ENCODE data around the gene NISCH.

The NISCH gene

DNA sequence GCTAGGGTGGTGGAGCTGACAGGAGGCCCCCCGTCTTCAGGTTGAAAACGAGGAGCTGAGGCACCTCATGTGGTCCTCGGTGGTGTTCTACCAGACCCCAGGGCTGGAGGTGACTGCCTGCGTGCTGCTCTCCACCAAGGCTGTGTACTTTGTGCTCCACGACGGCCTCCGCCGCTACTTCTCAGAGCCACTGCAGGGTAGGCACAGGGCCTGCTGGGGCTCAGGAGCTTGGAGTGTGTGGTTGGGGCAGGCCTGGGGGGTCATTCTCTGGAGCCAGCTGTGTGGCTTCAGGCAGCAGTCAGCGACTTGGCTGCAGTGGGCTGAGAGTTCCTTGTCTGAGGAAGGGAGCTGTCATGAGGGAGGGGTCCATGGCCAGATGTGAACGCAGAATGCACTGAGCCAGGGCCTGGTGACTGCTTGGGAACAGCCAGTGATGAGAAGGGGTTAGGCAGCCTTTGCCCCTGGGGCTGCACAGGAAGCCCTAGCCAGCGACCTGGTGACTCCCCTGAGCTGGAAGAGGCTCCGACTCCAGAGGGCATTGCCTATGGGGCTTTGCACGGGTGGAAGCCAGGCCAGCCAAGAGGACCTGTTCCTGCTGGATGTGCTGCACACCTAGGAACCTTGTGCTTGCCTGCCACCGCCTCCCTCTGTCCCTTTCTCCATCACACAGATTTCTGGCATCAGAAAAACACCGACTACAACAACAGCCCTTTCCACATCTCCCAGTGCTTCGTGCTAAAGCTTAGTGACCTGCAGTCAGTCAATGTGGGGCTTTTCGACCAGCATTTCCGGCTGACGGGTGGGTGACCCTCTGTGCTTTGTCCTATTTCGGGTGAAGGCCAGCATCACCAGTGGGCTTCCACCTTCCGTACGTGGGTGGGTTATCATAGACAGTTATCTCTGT, 34.9 kb downstream of the NISCH start:
- DNase-seq (ENCODE audit: low read depth in 2 of 2): no peak

DNA sequence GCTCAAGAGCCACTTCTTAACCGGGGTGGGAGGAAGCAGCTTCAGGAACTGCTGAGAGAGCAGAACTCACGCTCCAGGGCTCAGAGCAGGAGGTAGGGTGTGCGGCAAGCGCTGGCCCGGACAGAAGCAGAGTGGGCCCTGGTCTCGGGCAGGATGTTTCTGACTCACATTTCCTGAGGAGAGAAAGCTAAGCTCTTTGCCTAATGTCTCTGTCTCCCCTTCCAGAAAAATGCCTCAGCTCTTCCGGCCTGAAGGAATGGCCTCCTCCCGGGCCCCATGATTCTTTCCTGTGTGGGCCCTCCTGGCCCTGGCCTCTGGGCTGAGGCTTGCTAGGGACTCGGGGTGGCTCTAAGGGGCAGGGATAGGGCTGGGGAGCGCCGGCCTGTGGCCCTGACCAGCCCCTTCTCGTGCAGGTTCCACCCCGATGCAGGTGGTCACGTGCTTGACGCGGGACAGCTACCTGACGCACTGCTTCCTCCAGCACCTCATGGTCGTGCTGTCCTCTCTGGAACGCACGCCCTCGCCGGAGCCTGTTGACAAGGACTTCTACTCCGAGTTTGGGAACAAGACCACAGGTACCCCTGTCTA, 35.6 kb downstream of the NISCH start:
- no peak for DNase-seq (ENCODE audit: low read depth in 2 of 2)

DNA sequence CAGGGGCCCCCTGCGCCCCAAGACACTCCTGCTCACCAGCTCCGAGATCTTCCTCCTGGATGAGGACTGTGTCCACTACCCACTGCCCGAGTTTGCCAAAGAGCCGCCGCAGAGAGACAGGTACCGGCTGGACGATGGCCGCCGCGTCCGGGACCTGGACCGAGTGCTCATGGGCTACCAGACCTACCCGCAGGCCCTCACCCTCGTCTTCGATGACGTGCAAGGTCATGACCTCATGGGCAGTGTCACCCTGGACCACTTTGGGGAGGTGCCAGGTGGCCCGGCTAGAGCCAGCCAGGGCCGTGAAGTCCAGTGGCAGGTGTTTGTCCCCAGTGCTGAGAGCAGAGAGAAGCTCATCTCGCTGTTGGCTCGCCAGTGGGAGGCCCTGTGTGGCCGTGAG, 36.7 kb downstream of the NISCH start:
- DNase-seq (ENCODE audit: low read depth in 2 of 2): no peak

DNA sequence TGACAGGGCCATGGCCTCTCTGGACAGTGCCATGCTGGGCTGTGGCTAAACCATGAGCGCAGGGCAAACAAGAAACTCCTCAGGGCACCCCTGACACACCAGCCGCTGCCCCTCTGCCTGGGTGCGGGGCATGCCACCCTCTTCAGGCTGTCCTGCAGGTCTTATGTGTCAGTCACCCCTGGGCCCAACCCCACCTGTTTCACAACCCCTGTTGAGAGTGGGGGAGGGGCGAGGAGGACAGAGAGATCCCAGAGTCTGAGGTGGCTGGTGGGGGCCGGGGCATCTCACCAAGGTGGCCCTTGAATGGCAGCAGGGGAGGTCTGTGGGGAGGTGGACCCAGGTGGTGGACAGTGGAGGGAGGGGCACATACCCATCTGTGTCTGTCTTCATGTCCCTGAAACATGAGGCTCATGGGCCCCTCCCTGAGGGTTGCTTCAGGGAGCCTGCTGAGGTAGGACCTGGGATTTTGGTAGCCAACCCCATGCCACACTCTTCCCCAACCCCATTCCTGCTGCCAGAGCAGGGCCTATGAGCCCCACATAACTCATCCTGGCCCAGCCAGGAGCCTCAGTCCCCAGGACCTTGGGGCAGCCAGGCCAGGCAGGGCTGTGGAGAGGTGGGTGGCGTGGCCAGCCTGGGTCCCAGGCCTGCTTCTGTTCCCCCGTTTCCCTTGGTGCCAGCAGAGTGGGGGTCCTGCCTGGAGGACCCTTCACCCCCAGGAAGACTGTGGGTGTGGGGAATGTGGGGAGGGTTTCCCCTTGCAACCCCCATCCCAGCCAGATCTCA, 38.0 kb downstream of the NISCH start:
- no peak for DNase-seq (ENCODE audit: low read depth in 2 of 2)

DNA sequence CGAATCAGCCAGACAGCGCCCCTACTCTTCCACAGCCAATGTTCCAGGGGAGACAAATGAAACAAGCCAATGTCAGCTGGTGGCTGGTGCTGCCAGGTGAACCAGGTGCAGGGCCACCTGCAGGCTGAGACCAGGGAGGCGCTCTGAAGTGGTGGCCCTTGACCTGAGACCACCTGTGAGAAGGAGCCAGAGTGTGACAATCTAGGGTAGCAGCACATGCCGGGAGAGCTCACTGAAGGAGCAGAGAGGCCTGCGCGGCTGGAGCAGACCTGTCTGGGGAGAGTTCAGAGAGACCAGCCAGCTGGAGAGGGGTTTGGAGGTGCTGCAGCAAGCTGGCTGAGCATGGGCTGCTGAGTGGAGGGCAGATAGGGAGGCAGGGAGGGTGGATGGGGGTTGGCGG, 39.0 kb downstream of the NISCH start:
- no peak for DNase-seq (ENCODE audit: low read depth in 2 of 2)

DNA sequence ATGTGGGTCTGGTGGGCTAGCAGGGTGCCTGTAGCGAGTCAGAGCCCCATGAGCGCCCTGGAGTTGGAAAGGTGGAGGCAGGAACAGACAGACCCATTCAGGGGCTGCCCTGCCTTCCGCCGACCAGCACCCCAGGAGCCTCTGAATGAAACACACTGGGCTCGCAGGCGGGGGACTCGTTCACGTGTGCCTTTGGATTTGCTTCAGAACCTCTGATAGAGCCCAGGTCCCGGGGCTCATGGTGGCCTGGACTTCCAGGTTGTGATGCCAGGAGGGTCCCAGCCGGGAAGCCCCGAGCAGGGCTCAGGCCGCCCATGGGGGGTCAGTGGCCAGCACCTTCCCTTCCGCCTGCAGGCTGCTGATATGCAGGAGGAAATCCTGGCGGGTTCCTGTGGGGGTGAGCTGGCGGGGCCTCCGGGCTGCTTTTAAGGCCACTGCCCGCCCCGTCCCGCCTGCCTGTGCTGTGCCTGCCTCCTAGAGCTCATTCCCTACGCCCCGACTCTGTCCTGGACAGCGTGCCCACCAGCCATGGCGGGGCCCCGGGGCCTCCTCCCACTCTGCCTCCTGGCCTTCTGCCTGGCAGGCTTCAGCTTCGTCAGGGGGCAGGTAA, 39.6 kb downstream of the NISCH start, which contains the start of gene STAB1:
Gene STAB1, plus strand, starts transcription at position 453 of the 610 bp plus-strand sequence. Its CDS starts 76 bp downstream, at position 529.
- no peak for DNase-seq (ENCODE audit: low read depth in 2 of 2)

DNA sequence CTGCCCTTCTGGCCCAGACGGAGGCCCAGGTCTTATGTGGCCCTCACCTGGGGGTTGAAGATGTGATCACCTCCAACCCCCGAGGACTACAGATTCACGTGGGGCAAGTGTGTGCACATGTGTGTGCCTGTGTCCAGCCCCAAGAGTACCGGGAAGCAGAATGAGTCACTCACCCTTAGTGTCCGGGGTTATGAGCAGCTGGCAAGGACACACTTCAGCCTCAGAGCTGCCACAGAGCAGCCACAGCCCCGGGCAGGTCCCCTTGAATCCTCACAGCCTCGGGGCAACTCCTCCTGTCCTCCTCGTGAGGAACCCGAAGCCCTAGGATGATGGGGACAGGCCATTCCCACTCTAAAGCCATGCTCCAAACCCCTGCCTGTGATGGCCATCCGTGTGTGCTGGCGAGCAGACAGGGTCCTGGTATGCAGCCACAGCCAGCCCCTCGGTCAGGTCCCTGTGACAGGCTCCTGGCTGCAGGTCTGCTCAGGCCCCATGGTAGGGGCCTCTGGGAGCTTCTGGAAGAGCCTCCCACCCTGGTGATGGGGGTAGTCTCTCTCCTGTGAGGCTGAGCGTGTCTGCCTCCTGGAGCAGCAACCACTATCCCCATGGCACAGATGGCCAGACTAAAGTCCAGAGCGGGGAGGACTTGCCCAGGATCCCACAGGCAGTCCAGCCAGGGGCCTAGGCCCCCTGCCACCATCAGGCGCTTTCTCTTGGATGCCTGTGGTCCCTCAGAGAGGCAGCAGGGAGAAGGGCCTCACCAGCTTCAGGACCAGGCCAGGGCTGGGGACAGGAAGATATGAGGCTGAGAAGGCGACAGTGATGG, 40.6 kb downstream of the NISCH start:
- DNase-seq (ENCODE audit: low read depth in 2 of 2): no peak

- no peak for DNase-seq (ENCODE audit: low read depth in 2 of 2)
Measured at GRCh38 chr3:52498137-52499054, 43.0 kb downstream of the NISCH start.

DNA sequence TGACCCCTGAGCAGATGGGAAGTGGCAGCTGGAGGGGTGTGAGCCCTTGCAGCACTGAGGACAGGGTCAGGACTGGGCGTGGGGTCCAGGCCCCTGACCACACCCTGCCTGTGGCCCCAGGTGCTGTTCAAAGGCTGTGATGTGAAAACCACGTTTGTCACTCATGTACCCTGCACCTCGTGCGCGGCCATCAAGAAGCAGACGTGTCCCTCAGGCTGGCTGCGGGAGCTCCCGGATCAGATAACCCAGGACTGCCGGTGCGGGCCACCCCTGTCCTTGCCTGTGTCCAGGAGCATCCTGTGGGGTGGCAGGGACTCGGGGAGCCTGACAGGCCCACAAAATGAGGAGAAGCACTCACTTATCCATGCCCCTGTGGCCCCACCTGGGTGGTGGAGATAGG, 45.6 kb downstream of the NISCH start:
- DNase-seq (ENCODE audit: low read depth in 2 of 2): no peak

DNA sequence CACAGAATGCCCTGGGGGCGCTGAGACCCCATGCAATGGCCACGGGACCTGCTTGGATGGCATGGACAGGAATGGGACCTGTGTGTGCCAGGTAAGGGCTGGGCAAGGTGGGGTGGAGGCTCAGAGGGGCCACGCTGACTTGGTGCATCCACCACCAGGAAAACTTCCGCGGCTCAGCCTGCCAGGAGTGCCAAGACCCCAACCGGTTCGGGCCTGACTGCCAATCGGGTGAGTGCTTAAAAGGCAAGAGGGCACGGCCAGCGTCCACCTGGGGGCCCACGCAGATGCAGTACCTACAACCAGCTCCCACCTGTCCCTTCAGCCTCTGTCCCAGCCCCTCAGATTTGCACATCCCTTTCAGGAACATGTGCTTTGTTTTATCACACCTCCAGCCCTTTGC, 46.6 kb downstream of the NISCH start:
- no peak for DNase-seq (ENCODE audit: low read depth in 2 of 2)

- DNase-seq (ENCODE audit: low read depth in 2 of 2): no peak
Measured at GRCh38 chr3:52502808-52503350, 47.5 kb downstream of the NISCH start.

GRCh38 chr3:52503788-52504424, 48.5 kb downstream of the NISCH start:
- DNase-seq (ENCODE audit: low read depth in 2 of 2): no peak

DNA sequence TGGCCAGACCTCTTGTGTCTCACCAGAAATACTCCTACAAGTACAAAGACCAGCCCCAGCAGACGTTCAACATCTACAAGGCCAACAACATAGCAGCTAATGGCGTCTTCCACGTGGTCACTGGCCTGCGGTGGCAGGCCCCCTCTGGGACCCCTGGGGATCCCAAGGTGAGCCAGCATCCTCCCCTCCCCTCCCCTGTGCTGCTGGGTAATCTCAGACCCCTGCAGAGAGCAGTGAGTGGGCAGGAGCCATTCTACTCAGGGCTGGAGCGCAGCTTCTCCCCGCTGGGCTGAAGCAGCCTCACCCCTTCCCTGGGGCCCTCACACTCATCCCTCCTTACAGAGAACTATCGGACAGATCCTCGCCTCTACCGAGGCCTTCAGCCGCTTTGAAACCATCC, 49.6 kb downstream of the NISCH start:
- no peak for DNase-seq (ENCODE audit: low read depth in 2 of 2)

GRCh38 chr3:52506266-52506966, 51.0 kb downstream of the NISCH start:
- no peak for DNase-seq (ENCODE audit: low read depth in 2 of 2)

DNA sequence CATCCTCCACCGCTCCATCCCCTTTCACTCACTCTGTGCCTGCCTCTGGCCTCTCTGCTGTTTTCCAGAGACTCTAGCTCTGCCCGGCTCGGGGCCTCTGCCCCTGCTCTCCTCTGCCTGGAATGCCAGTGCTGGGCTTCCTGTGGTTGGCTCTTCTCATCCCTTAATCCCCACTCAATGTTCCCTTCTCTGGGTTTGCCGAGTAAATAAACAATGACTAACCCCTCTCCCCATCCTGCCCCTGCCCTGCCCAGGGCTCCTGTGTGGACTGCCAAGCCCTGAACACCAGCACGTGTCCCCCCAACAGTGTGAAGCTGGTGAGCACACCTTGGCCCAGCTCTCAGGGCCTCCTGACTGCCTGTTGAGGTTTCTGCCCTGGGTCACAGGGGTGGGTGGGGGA, 52.0 kb downstream of the NISCH start:
- DNase-seq (ENCODE audit: low read depth in 2 of 2): no peak

DNA sequence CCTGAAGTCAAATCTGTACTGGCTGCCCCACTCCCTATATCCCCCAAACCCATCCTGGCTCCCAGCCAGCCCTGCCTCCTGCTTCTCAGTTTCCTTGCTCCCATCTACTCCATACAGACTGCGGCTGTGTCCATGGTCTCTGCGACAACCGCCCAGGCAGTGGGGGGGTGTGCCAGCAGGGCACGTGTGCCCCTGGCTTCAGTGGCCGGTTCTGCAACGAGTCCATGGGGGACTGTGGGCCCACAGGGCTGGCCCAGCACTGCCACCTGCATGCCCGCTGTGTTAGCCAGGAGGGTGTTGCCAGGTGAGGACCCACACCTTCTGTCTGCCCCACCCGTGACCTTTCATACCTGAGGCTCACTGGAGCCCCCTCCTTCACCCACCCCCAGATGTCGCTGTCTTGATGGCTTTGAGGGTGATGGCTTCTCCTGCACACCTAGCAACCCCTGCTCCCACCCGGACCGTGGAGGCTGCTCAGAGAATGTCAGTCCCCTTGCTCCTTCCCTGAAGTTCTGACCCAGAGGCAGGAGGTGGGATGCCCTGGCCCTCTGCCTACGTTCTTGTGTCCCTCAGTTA, 54.4 kb downstream of the NISCH start:
- no peak for DNase-seq (ENCODE audit: low read depth in 2 of 2)

GRCh38 chr3:52511509-52511908, 56.1 kb downstream of the NISCH start:
- DNase-seq (ENCODE audit: low read depth in 2 of 2): no peak

DNA sequence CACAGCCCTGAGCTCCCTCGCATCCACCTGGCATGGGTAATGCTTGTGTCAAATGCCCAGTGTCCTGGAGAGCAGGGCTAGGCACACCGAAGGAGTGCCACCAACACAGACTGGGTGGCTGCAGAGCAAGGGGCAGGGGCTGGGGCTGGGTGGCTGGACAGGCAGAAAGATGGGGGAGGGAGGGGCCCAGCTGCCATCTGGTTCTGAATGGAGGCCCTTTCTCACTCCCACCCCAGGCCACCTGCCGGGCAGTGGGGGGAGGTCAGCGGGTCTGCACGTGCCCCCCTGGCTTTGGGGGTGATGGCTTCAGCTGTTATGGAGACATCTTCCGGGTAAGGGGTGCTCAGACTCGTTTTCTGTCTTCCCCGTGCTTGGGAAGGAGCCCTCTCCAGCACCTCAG, 56.7 kb downstream of the NISCH start:
- no peak for DNase-seq (ENCODE audit: low read depth in 2 of 2)

All from activated CD8-positive, alpha-beta memory T cell treated with anti-CD3 and anti-CD28 coated beads for 4 hours (primary cell).